Osteocyte (in vitro differentiated cells): ENCODE results near the gene ARMH4. TPM values are rescaled to one million over a fixed set of nuclear protein-coding genes. Genes with fewer than 3 reads are reported as not detected.

ENCODE experiments used
- DNase-seq: peaks from one replicate; pipeline ENCODE4 v3.0.0; 2021; ENCODE audit warnings: mixed read lengths; ENCODE audit not compliant: unreplicated experiment; ENCODE audit errors: extremely low spot score
- H3K27ac Mint-ChIP-seq: one replicate; pipeline ENCODE4 v1.8.0; 2021; ENCODE audit warnings: mild to moderate bottlenecking, mixed read lengths; ENCODE audit not compliant: unreplicated experiment
- H3K27me3 Mint-ChIP-seq: one replicate; pipeline ENCODE4 v1.8.0; 2021; ENCODE audit warnings: mixed read lengths; ENCODE audit not compliant: unreplicated experiment
- H3K36me3 Mint-ChIP-seq: one replicate; pipeline ENCODE4 v1.8.0; 2021; ENCODE audit warnings: mixed read lengths; ENCODE audit not compliant: unreplicated experiment
- H3K4me1 Mint-ChIP-seq: one replicate; pipeline ENCODE4 v1.8.0; 2021; ENCODE audit warnings: mixed read lengths; ENCODE audit not compliant: unreplicated experiment
- H3K4me3 Mint-ChIP-seq: one replicate; pipeline ENCODE4 v1.8.0; 2021; ENCODE audit warnings: mild to moderate bottlenecking, moderate library complexity, mixed read lengths; ENCODE audit not compliant: unreplicated experiment
- H3K9me3 Mint-ChIP-seq: one replicate; pipeline ENCODE4 v1.8.0; 2021; ENCODE audit warnings: mixed read lengths; ENCODE audit not compliant: unreplicated experiment
- total RNA-seq: library from RNA; stranded (reverse); gene quantifications from 2 replicates; pipeline ENCODE4 v1.2.1, GENCODE V29; 2021
- TF ChIP-seq, protein P1 (sequence below): fragments of 200-600 bp; sonication (generic); IDR thresholded peaks from 2 replicates; pipeline ENCODE4 v1.5.0; 2021; ENCODE audit warnings: antibody characterized with exemption, mild to moderate bottlenecking, moderate library complexity

Gene ARMH4
- total RNA-seq, 1 donor from 2014 or later: 13.9 TPM

DNA sequence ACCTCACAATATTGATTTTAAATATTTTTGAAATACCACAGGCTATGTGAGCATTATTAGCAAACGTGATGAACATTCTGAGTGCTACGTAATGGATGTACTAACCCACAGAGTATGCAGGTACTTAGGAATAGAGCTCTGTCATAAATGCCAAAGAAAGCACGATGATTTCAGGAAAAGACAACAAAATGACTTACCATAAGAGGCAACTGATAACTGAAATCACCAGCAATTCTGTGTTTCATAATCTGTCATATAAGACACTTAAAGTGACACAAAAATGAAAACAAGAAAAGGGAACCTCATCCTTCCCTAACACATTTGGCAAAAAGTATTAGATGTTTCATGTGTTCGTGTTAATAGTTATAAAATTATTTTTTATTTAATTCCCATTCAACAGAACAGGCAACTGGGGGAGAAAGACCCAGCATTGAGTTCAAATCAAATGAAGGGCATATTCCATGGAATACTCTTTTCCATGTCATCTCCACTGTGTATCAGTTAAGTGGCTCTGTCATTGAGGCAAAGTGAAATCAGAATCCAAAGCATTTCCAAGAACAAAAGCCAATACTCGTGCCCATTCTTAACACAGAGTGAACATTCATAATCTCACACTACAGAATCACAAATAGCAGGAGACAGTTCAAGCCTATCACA lies 30.4 kb downstream of the ARMH4 start:
- H3K9me3 Mint-ChIP-seq: peaks cover 9% of the 10 kb centered on the region
- TF ChIP-seq, protein P1, sequence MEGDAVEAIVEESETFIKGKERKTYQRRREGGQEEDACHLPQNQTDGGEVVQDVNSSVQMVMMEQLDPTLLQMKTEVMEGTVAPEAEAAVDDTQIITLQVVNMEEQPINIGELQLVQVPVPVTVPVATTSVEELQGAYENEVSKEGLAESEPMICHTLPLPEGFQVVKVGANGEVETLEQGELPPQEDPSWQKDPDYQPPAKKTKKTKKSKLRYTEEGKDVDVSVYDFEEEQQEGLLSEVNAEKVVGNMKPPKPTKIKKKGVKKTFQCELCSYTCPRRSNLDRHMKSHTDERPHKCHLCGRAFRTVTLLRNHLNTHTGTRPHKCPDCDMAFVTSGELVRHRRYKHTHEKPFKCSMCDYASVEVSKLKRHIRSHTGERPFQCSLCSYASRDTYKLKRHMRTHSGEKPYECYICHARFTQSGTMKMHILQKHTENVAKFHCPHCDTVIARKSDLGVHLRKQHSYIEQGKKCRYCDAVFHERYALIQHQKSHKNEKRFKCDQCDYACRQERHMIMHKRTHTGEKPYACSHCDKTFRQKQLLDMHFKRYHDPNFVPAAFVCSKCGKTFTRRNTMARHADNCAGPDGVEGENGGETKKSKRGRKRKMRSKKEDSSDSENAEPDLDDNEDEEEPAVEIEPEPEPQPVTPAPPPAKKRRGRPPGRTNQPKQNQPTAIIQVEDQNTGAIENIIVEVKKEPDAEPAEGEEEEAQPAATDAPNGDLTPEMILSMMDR: no peak
- H3K4me1 Mint-ChIP-seq: no peaks in the 10 kb centered on the region
- no peak overlapping the region for H3K27ac Mint-ChIP-seq
- peaks cover 2% of the 10 kb centered on the region for H3K27me3 Mint-ChIP-seq
- no peak overlapping the region for H3K4me3 Mint-ChIP-seq
- DNase-seq: no peak
- H3K36me3 Mint-ChIP-seq: peaks cover 3% of the 10 kb centered on the region

DNA sequence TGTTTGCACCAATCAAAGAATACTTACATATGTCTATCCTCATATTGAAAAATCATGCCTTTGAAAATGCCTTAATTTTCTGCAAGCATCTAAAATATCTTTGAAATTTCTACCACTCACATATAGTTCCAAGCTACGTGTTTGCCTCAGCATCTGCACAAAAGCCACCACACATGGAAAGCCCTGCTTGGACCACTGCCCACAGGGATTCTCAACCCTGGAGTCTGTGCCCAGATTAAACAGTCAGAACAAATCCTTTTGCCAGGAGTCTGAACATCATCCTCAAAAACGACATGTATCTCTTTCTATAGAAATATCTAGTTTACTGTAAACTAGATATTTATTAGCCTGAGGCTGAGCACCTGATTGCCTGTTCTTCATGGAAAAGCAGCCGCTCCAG lies 32.6 kb downstream of the ARMH4 start:
- Mint-ChIP-seq H3K27ac (no peak overlapping the region), H3K4me3 (no peak overlapping the region), H3K4me1 (no peaks in the 10 kb centered on the region), H3K36me3 (peaks cover 2% of the 10 kb centered on the region), H3K9me3 (peaks cover 5% of the 10 kb centered on the region), H3K27me3 (peaks cover 2% of the 10 kb centered on the region)
- DNase-seq: no peak
- TF ChIP-seq, protein P1: no peak

DNA sequence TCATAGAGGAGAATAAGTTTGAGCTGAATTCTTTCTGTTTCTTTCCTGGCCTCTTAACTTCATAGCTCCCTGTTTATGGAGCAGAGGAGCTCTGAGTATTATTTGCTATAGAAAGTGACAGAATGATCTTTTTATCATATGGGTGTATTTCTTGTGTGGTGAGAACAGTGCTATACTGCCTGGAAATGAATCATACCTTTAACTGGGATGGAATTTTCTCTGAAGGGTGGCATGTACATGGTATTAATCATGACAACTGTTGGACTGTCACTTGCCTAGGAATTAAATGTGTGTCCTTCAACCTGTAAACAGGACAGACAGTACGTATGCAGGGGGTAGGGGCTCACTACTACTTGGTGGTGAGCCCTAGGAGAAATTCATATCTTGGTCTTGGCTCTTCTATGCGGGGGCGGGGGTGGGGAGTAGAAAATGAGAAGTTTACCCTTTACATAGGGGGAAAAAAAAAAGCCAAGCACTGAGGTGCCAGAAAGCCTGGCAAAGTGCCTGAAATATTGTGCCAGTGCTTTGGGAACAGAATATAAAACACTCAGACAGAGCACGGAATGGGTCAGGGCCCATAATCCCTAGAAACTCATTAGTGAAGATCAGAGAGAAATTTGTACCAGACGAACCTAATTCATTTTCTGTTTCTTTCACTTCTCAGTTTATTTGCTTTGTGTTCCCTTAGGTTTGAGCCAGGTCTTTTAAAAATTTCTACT lies 33.8 kb downstream of the ARMH4 start:
- H3K27ac Mint-ChIP-seq: no peak overlapping the region
- no peaks in the 10 kb centered on the region for H3K4me1 Mint-ChIP-seq
- no peak for DNase-seq
- H3K9me3 Mint-ChIP-seq: peaks cover 5% of the 10 kb centered on the region
- no peak overlapping the region for H3K4me3 Mint-ChIP-seq
- peaks cover 5% of the 10 kb centered on the region for H3K27me3 Mint-ChIP-seq
- peaks cover 2% of the 10 kb centered on the region for H3K36me3 Mint-ChIP-seq
- TF ChIP-seq, protein P1: no peak

DNA sequence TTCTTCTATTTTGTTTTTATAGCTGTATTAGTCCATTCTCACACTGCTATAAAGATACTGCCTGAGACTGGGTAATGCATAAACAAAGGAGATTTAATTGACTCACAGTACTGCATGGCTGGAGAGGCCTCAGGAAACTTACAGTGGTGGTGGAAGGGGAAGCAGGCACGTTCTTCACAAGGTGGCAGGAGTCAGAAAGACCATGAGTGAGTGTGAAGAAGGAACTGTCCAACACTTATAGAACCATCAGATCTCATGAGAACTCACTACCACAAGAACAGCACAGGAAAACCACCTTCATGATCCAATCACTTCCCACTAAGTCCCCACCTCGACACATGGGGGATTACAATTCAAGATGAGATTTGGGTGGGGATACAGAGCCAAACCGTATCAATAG lies 42.3 kb downstream of the ARMH4 start:
- H3K36me3 Mint-ChIP-seq: no peaks in the 10 kb centered on the region
- DNase-seq: no peak
- TF ChIP-seq, protein P1: no peak
- H3K27ac Mint-ChIP-seq: no peak overlapping the region
- H3K27me3 Mint-ChIP-seq: peaks cover 18% of the 10 kb centered on the region
- H3K4me1 Mint-ChIP-seq: peaks cover 4% of the 10 kb centered on the region
- H3K9me3 Mint-ChIP-seq: no peaks in the 10 kb centered on the region
- H3K4me3 Mint-ChIP-seq: no peak overlapping the region

DNA sequence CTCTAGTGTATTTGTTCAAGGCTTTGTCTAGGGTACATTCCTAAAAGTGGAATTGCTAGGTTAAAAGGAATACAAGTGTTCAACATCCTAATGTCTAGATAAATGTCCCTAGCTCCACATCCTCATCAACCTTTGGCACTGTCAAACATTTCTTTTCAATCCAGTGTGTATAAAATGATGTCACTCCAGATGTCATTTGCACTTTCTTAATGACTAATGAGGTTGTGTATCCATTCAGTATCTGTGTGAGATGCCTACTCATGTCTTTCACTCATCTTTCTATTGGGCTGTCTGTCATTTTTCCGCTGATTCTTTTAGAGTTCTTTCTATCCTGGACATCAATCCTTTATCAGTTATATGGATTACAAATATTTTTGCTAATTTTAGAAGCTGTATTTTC lies 43.3 kb downstream of the ARMH4 start:
- no peak overlapping the region for H3K27ac Mint-ChIP-seq
- no peaks in the 10 kb centered on the region for H3K9me3 Mint-ChIP-seq
- no peaks in the 10 kb centered on the region for H3K36me3 Mint-ChIP-seq
- H3K4me3 Mint-ChIP-seq: no peak overlapping the region
- no peak for DNase-seq
- TF ChIP-seq, protein P1: no peak
- H3K4me1 Mint-ChIP-seq: peaks cover 5% of the 10 kb centered on the region
- peaks cover 18% of the 10 kb centered on the region for H3K27me3 Mint-ChIP-seq
